Head of caudate nucleus (tissue), 42 donors: ENCODE measurements around the gene BCO1.

ENCODE experiments used
- DNase-seq, 42 donors: peaks; one replicate each; pipeline versions ENCODE4 v3.0.0 to v3.0.0-alpha.2; 2020 to 2021; ENCODE audit warnings: mixed read lengths in 7 of 42
- intact Hi-C: fragments of 100-400 bp; cut with DNase I; formaldehyde crosslinking; loops from one replicate; pipeline ENCODE4 v1.15.0; 2022

The BCO1 gene

GRCh38 chr16:81265658-81266451, 27.4 kb downstream of the BCO1 start:
- intact Hi-C loops: no loop called here
- peak in 37 of 42 donors; percentile 4 to 74 (median 44) for DNase-seq

GRCh38 chr16:81266680-81267095, 28.2 kb downstream of the BCO1 start:
- DNase-seq: no peak
- intact Hi-C loops: no loop called here

GRCh38 chr16:81268509-81268908, 30.0 kb downstream of the BCO1 start:
- intact Hi-C loops: no loop called here
- no peak for DNase-seq

GRCh38 chr16:81273223-81273950, 34.9 kb downstream of the BCO1 start:
- DNase-seq: peak in 11 of 42 donors; percentile 4 to 48 (median 22)
- intact Hi-C loops: no loop called here

- no peak for DNase-seq
- intact Hi-C loops: no loop called here
Observed at GRCh38 chr16:81275064-81275532, 36.6 kb downstream of the BCO1 start.

- no peak for DNase-seq
- intact Hi-C loops: no loop called here
Observed at GRCh38 chr16:81275795-81276194, 37.3 kb downstream of the BCO1 start.

GRCh38 chr16:81276323-81276722, 37.8 kb downstream of the BCO1 start:
- intact Hi-C loops: no loop called here
- peak in 32 of 42 donors; percentile 7 to 75 (median 36) for DNase-seq

- DNase-seq: no peak
- intact Hi-C loops: no loop called here
Observed at GRCh38 chr16:81277541-81278080, 39.1 kb downstream of the BCO1 start.

GRCh38 chr16:81278526-81278925, 40.0 kb downstream of the BCO1 start:
- intact Hi-C loops: no loop called here
- DNase-seq: no peak

- DNase-seq: no peak
- intact Hi-C loops: no loop called here
Observed at GRCh38 chr16:81279392-81279791, 40.9 kb downstream of the BCO1 start.

GRCh38 chr16:81280393-81280792, 41.9 kb downstream of the BCO1 start:
- intact Hi-C loops: no loop called here
- no peak for DNase-seq

GRCh38 chr16:81283044-81283443, 44.6 kb downstream of the BCO1 start:
- DNase-seq: no peak
- intact Hi-C loops: no loop called here

GRCh38 chr16:81284995-81285600, 46.6 kb downstream of the BCO1 start:
- no peak for DNase-seq
- intact Hi-C loops: no loop called here

- intact Hi-C loops: no loop called here
- no peak for DNase-seq
Observed at GRCh38 chr16:81286190-81286589, 47.7 kb downstream of the BCO1 start.

GRCh38 chr16:81291117-81291516, 52.6 kb downstream of the BCO1 start:
- intact Hi-C loops: no loop called here
- DNase-seq: no peak

- DNase-seq: no peak
- intact Hi-C loops: no loop called here
Observed at GRCh38 chr16:81292936-81293335, 54.4 kb downstream of the BCO1 start.

- intact Hi-C loops: no loop called here
- no peak for DNase-seq
Observed at GRCh38 chr16:81293909-81294802, 55.7 kb downstream of the BCO1 start.

- DNase-seq: no peak
- intact Hi-C loops: no loop called here
Observed at GRCh38 chr16:81296631-81297030, 58.1 kb downstream of the BCO1 start.

GRCh38 chr16:81307770-81308169, 69.3 kb downstream of the BCO1 start:
- no peak for DNase-seq
- intact Hi-C loops: no loop called here
